ENCODE data around the gene OR5D13.

Gene OR5D13, protein sequence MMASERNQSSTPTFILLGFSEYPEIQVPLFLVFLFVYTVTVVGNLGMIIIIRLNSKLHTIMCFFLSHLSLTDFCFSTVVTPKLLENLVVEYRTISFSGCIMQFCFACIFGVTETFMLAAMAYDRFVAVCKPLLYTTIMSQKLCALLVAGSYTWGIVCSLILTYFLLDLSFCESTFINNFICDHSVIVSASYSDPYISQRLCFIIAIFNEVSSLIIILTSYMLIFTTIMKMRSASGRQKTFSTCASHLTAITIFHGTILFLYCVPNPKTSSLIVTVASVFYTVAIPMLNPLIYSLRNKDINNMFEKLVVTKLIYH

GRCh38 chr11:55773138-55773537, at the start of gene OR5D13:
TSS of gene OR5D13 (plus strand) at chr11:55773438. CDS start at chr11:55773438, 0 bp downstream.
- no peak for DNase-seq

- no peak for DNase-seq
Observed at GRCh38 chr11:55726715-55727324, 46.4 kb upstream of the OR5D13 start.

DNA sequence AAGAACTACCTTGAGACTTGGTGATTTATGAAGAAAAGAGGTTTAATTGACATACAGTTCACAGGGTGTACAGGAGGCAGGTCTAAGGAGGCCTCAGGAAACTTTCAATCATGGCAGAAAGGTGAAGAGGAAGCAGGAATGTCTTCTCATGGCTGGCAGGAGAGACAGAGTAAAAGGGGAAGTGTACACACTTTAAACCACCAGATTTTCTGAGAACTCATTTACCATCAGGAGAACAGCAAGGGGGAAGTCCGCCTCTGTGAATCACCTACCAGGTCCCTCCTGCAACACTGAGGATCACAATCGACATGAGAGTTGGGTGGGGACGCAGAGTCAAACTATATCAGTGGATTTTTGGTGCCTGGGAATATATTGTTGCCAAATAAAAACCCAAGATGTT, 40.3 kb upstream of the OR5D13 start:
- DNase-seq: no peak

- no peak for DNase-seq
Observed at GRCh38 chr11:55791606-55792005, 18.4 kb downstream of the OR5D13 start.

GRCh38 chr11:55793321-55793720, 20.1 kb downstream of the OR5D13 start:
- DNase-seq: no peak

DNA sequence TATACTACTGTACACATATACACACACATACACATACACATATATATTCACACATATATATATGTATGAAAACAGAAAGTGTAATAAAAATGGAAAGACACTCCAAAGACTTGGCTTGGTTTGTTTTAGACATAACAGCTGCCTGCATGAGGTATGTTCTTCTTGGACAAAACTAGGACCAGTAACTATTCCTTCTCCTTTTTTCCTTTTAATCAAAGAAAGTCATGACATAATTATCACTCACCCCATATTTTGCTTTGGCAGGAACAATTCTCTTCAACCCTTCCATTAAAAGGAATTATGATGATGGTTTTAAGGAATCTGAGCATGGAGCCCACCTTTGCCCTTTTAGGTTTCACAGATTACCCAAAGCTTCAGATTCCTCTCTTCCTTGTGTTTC, 22.0 kb downstream of the OR5D13 start, which contains the start of gene OR5D14:
TSS of gene OR5D14 (plus strand) at position 301 of the 400 bp plus-strand sequence. CDS start at position 301, 0 bp downstream.
- DNase-seq: no peak

DNA sequence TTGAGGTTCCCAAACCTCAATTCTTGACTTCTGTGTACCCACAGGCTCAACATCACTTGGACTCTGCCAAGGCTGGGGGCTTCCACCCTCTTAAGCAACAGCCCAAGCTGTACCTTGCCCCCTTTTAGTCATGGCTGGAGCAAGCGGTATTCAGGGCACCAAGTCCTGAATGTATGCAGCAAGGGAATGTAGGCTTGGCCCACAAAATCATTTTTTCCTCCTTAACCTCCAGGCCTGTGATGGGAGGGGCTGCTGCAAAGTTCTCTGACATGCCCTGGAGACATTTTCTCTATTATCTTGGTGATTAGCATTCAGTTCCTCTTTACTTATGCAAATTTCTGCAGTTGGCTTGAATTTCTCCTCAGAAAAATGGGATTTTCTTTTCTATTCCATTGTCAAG, 33.0 kb downstream of the OR5D13 start:
- DNase-seq: no peak

- DNase-seq: no peak
Observed at GRCh38 chr11:55811067-55811466, 37.8 kb downstream of the OR5D13 start, which contains the start of gene OR5L1. TSS of gene OR5L1 (plus strand) at chr11:55811367. CDS start at chr11:55811467, 100 bp downstream.

- DNase-seq: no peak
Observed at GRCh38 chr11:55819330-55819729, 46.1 kb downstream of the OR5D13 start, which contains the start of gene OR5D18. TSS of gene OR5D18 (plus strand) at chr11:55819630. CDS start at chr11:55819630, 0 bp downstream.

Measured in NCI-H1417 treated with DMSO at 0.1 percent for 48 hours (cell line).